AG09309 (cell line): ENCODE measurements around the gene CSNK1D.

Experiments
- DNase-seq: peaks from one replicate; pipeline ENCODE4 v3.0.0-alpha.2; 2010; ENCODE audit warnings: low read depth
- H3K4me3 ChIP-seq: 2 replicates; pipeline ENCODE4 v1.5.1; 2011; ENCODE audit warnings: mild to moderate bottlenecking, low read depth, low read length, moderate library complexity; ENCODE audit not compliant: control insufficient read depth
- CTCF ChIP-seq: IDR thresholded peaks from 2 replicates; pipeline ENCODE4 v1.5.1; 2011; ENCODE audit warnings: mild to moderate bottlenecking, low read depth, low read length, inconsistent platforms; ENCODE audit not compliant: insufficient read depth, control insufficient read depth; ENCODE audit errors: missing control alignments

CSNK1D gene

GRCh38 chr17:82270651-82271050 lies 2.8 kb downstream of the CSNK1D start:
- no peak for DNase-seq
- no peak for TF ChIP-seq CTCF
- H3K4me3 ChIP-seq, result no peak overlapping the region

DNA sequence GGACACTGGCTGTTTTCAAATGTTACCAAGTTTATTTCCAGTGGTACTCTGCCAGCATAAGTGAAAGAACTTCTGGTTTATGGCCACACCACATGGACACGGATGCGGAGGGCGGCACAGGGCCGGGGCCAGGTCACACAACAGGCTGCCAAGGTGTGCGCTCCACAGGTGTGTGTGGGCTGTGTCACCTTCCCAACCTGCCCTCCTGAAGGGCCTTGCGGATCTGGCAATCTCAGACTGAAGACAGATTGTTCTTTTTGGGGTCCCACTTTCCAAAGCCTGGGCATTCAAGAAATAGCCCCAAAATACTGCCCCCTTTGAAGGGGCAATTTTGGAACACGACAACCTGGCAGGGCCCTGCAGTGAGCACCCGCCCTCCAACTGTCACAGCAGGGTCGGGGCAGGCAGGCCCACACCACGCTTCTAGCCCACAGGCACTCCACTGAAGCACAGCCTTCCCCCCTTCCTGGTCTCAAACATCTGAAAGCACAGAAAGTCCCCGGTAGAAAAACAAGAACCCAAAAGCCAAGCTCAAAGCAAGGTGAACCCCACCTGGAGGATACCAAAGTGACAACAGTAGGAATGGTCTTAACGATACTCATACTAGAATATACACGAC lies 3.5 kb downstream of the CSNK1D start:
- DNase-seq, result no peak
- H3K4me3 ChIP-seq, result no peak overlapping the region
- no peak for TF ChIP-seq CTCF

- DNase-seq, result no peak
- no peak for TF ChIP-seq CTCF
- no peak overlapping the region for H3K4me3 ChIP-seq
Measured at GRCh38 chr17:82269138-82269881, 4.2 kb downstream of the CSNK1D start.

DNA sequence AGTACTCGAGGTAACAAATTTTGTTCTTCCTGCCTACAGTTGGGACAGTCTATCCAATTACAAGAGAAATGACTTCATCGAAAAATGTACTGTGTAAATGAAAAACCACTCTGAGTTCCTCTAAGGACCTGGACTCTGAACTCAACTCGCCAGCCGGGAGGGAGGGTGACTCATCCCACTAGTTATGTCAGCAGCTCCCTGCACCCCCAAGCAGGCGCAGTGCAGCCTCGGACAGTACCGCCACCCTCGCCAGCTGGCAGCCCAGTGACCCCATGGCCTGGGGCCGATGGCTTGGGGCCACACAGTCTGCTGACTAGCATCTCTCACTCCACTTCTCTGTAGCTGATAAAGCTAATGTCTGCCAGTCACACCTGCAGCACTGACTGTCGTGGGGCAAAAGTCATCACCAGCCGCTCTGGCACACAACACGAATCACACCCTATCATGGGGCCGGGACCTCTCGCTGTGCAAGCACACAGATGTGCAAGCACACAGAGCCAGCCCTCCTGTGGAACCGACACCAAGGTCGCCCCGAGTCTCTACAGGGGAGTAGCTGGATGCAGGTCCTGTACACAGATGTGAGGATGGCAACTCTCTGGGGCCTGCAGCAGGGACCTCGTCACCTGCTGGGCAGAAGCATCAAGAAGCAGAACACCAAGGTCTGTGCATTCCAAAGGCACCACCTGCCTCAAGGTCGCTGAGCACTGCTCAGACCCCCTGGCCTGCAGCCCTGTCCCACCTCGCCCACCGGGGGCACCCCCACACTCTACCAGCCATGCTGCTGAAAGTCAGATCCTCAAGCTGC lies 5.7 kb downstream of the CSNK1D start:
- peak; percentile 86 for DNase-seq
- no peak overlapping the region for H3K4me3 ChIP-seq
- TF ChIP-seq CTCF, result no peak

DNA sequence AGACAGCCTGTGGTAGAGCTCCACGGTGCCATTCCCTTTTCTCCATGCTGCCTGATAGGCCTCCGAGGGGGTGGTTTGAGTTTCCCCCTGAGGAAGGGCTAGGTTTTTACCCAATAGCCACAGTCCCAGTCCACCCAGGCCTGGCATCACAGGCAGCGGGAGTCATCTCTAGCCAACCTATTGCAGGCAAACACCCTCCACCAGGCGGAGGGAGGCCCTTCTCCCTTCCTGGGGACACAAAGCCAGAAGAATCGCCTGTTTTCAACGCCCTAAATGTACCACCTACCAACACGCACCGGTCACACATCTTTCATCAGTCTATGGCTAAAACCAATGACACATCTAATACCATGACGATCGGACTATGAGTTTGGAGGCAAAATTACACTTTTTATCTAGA lies 7.4 kb downstream of the CSNK1D start:
- TF ChIP-seq CTCF, result no peak
- no peak overlapping the region for H3K4me3 ChIP-seq
- DNase-seq, result no peak

- no peak overlapping the region for H3K4me3 ChIP-seq
- no peak for DNase-seq
- TF ChIP-seq CTCF, result no peak
Measured at GRCh38 chr17:82263641-82264040, 9.9 kb downstream of the CSNK1D start.
